ENCODE results near the gene LCN9. TPM values are rescaled to one million over a fixed set of nuclear protein-coding genes. Genes with fewer than 3 reads are reported as not detected.

The LCN9 gene, protein sequence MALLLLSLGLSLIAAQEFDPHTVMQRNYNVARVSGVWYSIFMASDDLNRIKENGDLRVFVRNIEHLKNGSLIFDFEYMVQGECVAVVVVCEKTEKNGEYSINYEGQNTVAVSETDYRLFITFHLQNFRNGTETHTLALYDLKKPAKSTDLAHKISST
- not detected for total RNA-seq
- polyA plus RNA-seq, result not detected

DNA sequence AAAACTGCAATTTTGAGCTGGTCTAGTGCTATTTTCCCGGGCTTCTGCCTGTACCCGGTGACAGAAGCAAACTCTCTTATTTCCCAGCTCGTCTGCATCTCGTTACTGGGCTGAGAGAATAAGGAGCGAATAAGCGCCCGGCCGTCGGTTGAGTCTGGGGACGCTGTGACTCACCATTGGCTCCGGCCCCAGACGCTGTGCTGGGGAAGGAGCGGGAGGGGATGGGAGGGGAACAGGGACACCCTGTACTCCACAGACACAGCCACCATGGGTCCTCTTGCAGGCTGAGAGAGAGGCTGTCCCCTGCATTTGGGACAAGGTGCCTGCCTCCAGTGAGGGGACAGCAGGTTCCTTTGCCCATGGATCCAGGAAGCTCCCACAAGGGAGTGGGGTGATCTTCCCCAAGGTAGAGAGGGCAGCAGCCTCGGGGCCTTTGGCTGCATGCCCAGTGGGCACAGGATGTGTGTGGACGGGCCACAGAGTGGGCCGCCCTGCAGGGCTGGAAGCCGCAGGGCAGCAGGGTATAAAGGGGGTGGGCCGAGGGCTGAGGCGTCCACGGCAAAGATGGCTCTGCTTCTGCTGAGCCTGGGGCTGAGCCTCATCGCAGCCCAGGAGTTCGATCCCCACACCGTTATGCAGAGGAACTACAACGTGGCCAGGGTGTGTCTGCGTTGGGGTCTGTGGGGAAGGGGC lies at the start of gene LCN9:
LCN9 (plus strand) TSS at position 552 of the 693 bp plus-strand sequence; CDS start at position 565, 13 bp downstream.
- no peaks in the 10 kb centered on the region for H3K27me3 ChIP-seq (ENCODE audit: insufficient read depth, low read length)
- no peak within 1 kb of the TSS for H3K4me3 ChIP-seq (ENCODE audit: low read length in 2 of 2)
- POLR2A ChIA-PET (ENCODE audit: partially characterized antibody), result no interaction called here
- CTCF ChIA-PET (ENCODE audit: partially characterized antibody), result no interaction called here
- H3K36me3 ChIP-seq (ENCODE audit: insufficient read depth, low read length), result no peaks in the 10 kb centered on the region
- H3K4me3 Mint-ChIP-seq, result no peak within 1 kb of the TSS
- H3K27ac Mint-ChIP-seq, result no peak within 1 kb of the TSS
- H3K27me3 Mint-ChIP-seq, result no peaks in the 10 kb centered on the region
- no peak for DNase-seq
- no peak within 1 kb of the TSS for H3K27ac ChIP-seq (ENCODE audit: low read depth, low read length)
- H3K9me3 Mint-ChIP-seq, result no peaks in the 10 kb centered on the region
- no peaks in the 10 kb centered on the region for H3K36me3 Mint-ChIP-seq
- intact Hi-C loops (cut with micrococcal nuclease), result no loop called here
- no peaks in the 10 kb centered on the region for H3K4me1 ChIP-seq (ENCODE audit: insufficient read depth, low read length)
- no peaks in the 10 kb centered on the region for H3K4me1 Mint-ChIP-seq
- no peaks in the 10 kb centered on the region for H3K9me3 ChIP-seq (ENCODE audit: control insufficient read depth in 1 of 2, low read length in 2 of 2)

DNA sequence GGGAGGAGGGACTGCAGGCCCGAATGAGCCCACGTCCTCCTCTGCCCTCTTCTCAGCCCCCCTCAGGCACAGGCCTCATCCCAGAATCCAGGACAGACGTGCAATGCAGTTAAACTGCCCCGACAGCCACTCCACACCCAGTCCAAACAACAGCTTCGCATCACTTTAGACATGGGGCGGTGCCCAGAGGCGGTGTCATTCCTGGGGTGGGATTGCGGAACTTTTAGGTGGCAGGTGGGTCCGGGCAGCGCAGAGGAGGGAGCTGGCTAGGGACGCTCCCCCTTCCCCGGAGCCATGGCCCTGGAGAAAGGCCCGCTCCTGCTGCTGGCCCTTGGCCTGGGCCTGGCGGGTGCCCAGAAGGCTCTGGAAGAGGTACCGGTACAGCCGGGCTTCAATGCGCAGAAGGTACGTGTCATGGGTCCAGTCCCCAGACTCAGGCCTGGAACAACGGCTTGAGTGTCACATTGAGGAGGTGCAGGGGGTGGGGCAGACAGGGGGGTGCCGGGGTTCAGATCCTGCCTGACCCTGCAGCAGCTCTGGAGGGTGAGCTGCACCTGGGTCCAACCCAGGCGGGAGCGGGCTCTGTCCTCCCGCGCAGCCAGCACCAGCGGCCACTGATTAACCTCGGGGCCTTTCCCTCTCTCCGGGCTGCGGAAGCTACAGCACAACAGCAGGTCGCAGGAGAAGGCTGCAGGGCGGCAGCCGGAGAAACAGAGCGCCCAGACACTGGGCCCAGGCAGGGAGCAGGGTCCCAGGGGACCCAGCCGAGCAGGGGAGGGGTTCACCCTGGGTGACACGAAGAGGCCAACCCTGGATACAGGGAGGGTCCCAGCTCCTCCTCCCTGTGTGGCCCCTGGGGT lies 48.9 kb upstream of the LCN9 start:
- Histone ChIP-seq H3K27me3 (ENCODE audit: insufficient read depth, low read length) (no peaks in the 10 kb centered on the region), H3K9me3 (ENCODE audit: control insufficient read depth in 1 of 2, low read length in 2 of 2) (no peaks in the 10 kb centered on the region), H3K4me3 (ENCODE audit: low read length in 2 of 2) (no peak overlapping the region), H3K4me1 (ENCODE audit: insufficient read depth, low read length) (no peaks in the 10 kb centered on the region), H3K36me3 (ENCODE audit: insufficient read depth, low read length) (no peaks in the 10 kb centered on the region), H3K27ac (ENCODE audit: low read depth, low read length) (no peak overlapping the region)
- no peaks in the 10 kb centered on the region for H3K4me1 Mint-ChIP-seq
- no peaks in the 10 kb centered on the region for H3K36me3 Mint-ChIP-seq
- H3K27ac Mint-ChIP-seq, result no peak overlapping the region
- ChIA-PET CTCF (ENCODE audit: partially characterized antibody) (no interaction called here), POLR2A (ENCODE audit: partially characterized antibody) (no interaction called here)
- H3K4me3 Mint-ChIP-seq, result no peak overlapping the region
- no peak for DNase-seq
- intact Hi-C loops (cut with micrococcal nuclease), result no loop called here
- H3K27me3 Mint-ChIP-seq, result no peaks in the 10 kb centered on the region
- peaks cover 0 to 5% (median 0%) of the 10 kb centered on the region in 8 donors for H3K9me3 Mint-ChIP-seq

DNA sequence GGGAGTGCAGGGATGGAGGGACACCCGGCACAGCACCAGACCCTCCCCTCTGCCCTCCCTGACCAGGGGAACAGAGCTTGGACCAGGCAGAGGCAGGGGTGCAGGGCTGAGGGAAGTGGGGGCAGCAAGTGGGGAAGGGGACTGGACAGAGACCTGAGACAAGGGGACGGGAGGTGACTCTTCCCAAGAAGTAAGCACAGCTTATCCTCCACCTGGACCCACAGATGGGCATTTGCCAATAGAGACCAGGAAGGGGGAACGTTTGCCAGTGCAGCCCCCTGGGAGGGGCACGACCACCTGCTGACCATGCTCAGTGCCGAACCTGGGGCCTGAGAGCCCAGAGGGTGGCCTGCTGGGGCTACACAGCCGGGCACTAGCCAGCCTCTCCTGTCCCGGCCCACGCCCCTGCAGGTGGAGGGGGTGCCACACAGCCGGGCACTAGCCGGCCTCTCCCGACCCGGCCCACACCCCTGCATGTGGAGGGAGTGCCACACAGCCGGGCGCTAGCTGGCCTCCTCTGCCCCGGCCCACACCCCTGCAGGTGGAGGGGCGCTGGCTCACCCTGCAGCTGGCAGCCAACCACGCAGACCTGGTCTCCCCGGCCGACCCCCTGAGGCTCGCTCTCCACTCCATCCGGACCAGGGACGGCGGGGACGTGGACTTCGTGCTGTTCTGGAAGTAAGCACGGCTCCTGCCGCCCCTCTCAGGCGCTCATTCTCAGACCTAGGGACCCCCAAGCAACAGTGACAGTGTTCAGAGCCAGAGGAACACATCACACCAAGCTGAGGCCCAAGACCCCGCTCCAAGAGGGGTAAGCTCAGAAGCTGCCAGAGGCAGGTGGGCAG lies 48.1 kb upstream of the LCN9 start:
- no peaks in the 10 kb centered on the region for H3K36me3 Mint-ChIP-seq

DNA sequence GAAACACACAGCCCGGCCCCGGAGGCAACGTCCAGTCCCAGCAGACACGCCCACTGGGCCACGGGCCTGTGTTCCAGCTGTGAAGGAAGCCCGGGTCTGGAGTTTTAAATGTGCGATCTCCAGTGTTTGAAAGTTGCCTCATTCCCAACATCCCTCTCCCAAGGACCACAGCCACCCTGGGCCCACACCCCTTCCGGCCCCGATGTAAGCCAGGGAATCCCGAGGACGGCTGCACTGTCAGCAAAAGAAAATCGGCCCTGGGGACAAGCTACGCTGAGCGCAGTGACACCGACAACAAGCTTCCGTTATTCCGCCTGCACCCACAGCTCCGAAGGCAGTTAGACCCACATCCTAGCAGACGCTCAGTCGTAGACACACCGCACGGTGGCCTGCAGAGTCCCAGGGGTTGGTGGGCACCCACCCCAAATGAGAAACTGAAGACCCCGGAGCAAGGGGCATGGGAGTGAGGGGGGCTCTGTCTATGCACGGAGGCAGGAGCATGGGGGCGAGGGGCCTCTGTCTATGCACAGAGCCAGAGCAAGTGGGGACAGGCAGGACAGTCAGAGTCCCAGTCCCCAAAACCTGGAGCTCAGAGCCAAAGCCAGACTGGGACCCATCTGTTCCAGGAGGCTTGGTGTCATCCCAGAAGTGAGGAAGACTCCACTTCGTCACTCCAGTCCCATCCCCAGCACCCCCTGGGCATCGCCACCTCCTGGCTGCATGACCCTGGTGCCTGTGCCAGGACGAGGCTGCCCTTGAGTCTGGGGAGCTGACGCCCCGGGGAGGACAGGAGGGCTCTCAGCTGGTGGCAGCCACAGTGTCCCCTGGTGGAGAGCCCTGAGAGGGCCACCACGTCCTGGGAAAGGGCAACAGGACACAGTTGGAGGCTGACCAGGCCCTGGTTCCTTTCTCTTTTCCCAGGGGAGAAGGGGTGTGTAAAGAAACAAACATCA lies 47.2 kb upstream of the LCN9 start:
- Mint-ChIP-seq H3K4me3 (no peak overlapping the region), H3K4me1 (no peaks in the 10 kb centered on the region), H3K27me3 (peaks cover 0 to 6% of the 10 kb centered on the region in 2 donors), H3K9me3 (peaks cover 0 to 3% (median 0%) of the 10 kb centered on the region in 8 donors), H3K27ac (no peak overlapping the region), H3K36me3 (no peaks in the 10 kb centered on the region)
- Histone ChIP-seq H3K36me3 (ENCODE audit: insufficient read depth, low read length) (no peaks in the 10 kb centered on the region), H3K4me3 (ENCODE audit: low read length in 2 of 2) (no peak overlapping the region), H3K27ac (ENCODE audit: low read depth, low read length) (no peak overlapping the region), H3K27me3 (ENCODE audit: insufficient read depth, low read length) (no peaks in the 10 kb centered on the region), H3K4me1 (ENCODE audit: insufficient read depth, low read length) (no peaks in the 10 kb centered on the region), H3K9me3 (ENCODE audit: control insufficient read depth in 1 of 2, low read length in 2 of 2) (no peaks in the 10 kb centered on the region)
- CTCF ChIA-PET (ENCODE audit: partially characterized antibody), result no interaction called here
- no peak for DNase-seq
- POLR2A ChIA-PET (ENCODE audit: partially characterized antibody), result no interaction called here
- intact Hi-C loops (cut with micrococcal nuclease), result no loop called here

More for the DNA sequence above, 48.1 kb upstream of the LCN9 start:
- intact Hi-C loops (cut with micrococcal nuclease), result no loop called here
- Histone ChIP-seq H3K27ac (ENCODE audit: low read depth, low read length) (no peak overlapping the region), H3K4me3 (ENCODE audit: low read length in 2 of 2) (no peak overlapping the region), H3K36me3 (ENCODE audit: insufficient read depth, low read length) (no peaks in the 10 kb centered on the region), H3K4me1 (ENCODE audit: insufficient read depth, low read length) (no peaks in the 10 kb centered on the region), H3K9me3 (ENCODE audit: control insufficient read depth in 1 of 2, low read length in 2 of 2) (no peaks in the 10 kb centered on the region), H3K27me3 (ENCODE audit: insufficient read depth, low read length) (no peaks in the 10 kb centered on the region)
- peaks cover 0 to 3% (median 0%) of the 10 kb centered on the region in 8 donors for H3K9me3 Mint-ChIP-seq
- CTCF ChIA-PET (ENCODE audit: partially characterized antibody), result no interaction called here
- peak overlapping the region in 1 of 7 donors; percentile 57 for H3K27ac Mint-ChIP-seq
- POLR2A ChIA-PET (ENCODE audit: partially characterized antibody), result no interaction called here
- H3K27me3 Mint-ChIP-seq, result no peaks in the 10 kb centered on the region
- no peak overlapping the region for H3K4me3 Mint-ChIP-seq
- H3K4me1 Mint-ChIP-seq, result no peaks in the 10 kb centered on the region
- DNase-seq, result no peak

DNA sequence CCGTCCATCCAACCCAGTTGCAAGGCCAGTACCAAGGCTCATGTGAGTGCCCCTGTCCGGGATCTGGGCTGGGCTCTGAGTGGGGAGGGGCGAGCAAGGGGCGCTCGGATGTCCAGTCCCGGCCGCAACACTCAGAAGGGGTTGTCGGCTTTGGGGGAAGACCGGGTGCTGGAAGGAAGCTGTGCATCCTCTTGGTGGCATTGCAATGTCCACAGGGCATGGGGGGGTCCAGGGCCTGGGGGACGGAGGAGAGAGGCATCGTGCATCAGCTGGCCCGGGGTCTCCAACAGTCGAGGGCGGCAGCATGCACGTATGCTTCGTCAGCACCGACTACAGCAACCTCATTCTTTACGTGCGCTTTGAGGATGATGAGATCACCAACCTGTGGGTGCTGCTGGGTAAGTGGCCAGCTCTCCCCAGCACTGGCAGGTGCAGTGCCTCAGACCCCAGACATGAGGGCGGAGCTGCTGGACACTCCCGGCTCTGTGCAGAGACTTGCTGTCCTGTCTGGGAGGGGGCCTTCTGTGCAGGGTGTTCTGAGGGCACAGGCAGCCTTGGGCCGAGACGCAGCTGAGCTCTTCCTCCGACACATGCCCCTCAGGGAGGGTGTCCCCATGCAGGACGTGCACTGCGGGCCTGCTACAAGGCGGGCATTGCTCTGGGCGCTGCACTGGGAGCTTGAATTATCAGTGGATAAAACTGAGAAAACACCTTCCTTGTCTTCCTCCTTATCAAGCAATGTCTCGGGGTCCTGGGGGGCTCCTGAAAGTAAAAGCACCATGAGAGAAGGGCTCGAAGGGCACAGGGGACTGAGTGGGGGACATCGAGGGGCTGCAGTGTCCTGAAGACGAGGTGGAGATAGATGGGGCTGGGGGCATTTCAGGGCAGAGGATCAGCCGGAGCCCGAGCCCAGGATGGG lies 46.2 kb upstream of the LCN9 start:
- no peak for DNase-seq
- Histone ChIP-seq H3K27ac (ENCODE audit: low read depth, low read length) (no peak overlapping the region), H3K4me3 (ENCODE audit: low read length in 2 of 2) (no peak overlapping the region), H3K36me3 (ENCODE audit: insufficient read depth, low read length) (no peaks in the 10 kb centered on the region), H3K4me1 (ENCODE audit: insufficient read depth, low read length) (no peaks in the 10 kb centered on the region), H3K9me3 (ENCODE audit: control insufficient read depth in 1 of 2, low read length in 2 of 2) (no peaks in the 10 kb centered on the region), H3K27me3 (ENCODE audit: insufficient read depth, low read length) (no peaks in the 10 kb centered on the region)
- POLR2A ChIA-PET (ENCODE audit: partially characterized antibody), result no interaction called here
- H3K4me1 Mint-ChIP-seq, result no peaks in the 10 kb centered on the region
- no peak overlapping the region for H3K27ac Mint-ChIP-seq
- intact Hi-C loops (cut with micrococcal nuclease), result no loop called here
- CTCF ChIA-PET (ENCODE audit: partially characterized antibody), result no interaction called here
- H3K27me3 Mint-ChIP-seq, result peaks cover 0 to 6% of the 10 kb centered on the region in 2 donors
- peaks cover 0 to 3% (median 0%) of the 10 kb centered on the region in 8 donors for H3K9me3 Mint-ChIP-seq
- H3K4me3 Mint-ChIP-seq, result no peak overlapping the region
- H3K36me3 Mint-ChIP-seq, result no peaks in the 10 kb centered on the region

DNA sequence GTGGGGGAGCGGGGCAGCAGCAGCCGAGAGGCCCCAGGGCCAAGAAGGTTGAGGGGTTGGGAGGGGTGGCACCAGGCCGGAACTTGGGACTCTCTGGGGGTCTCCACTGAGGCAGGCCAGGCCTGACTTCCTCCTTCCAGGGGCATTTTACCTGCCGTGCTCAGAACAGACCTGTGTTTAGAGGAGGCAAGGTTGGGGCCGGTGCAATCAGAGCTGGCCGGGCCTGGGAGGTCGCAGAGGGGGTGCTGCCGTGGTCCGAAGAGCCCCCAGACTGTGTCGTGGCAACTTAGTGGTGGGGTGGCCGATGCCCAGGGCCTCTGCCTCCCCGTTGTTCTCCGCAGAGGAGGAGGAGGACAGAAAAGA lies 45.6 kb upstream of the LCN9 start:
- Histone ChIP-seq H3K27me3 (ENCODE audit: insufficient read depth, low read length) (no peaks in the 10 kb centered on the region), H3K4me1 (ENCODE audit: insufficient read depth, low read length) (no peaks in the 10 kb centered on the region), H3K4me3 (ENCODE audit: low read length in 2 of 2) (no peak overlapping the region), H3K36me3 (ENCODE audit: insufficient read depth, low read length) (no peaks in the 10 kb centered on the region), H3K27ac (ENCODE audit: low read depth, low read length) (no peak overlapping the region), H3K9me3 (ENCODE audit: control insufficient read depth in 1 of 2, low read length in 2 of 2) (no peaks in the 10 kb centered on the region)
- DNase-seq, result no peak
- H3K27me3 Mint-ChIP-seq, result peaks cover 0 to 6% of the 10 kb centered on the region in 2 donors
- ChIA-PET POLR2A (ENCODE audit: partially characterized antibody) (no interaction called here), CTCF (ENCODE audit: partially characterized antibody) (no interaction called here)
- no peaks in the 10 kb centered on the region for H3K36me3 Mint-ChIP-seq
- no peak overlapping the region for H3K27ac Mint-ChIP-seq
- H3K9me3 Mint-ChIP-seq, result peaks cover 0 to 3% (median 0%) of the 10 kb centered on the region in 8 donors
- H3K4me1 Mint-ChIP-seq, result no peaks in the 10 kb centered on the region
- intact Hi-C loops (cut with micrococcal nuclease), result no loop called here
- H3K4me3 Mint-ChIP-seq, result no peak overlapping the region

All from CD4-positive, alpha-beta memory T cell (primary cell).